ENCODE data around the gene MBP. TPM values are rescaled to one million over a fixed set of nuclear protein-coding genes. Genes with fewer than 3 reads are reported as not detected.

The MBP gene
- total RNA-seq, 2 donors from 2014 or later = 41.7 to 42.2 TPM

GRCh38 chr18:77062518-77063003 is 70.0 kb downstream of the MBP start:
- Histone ChIP-seq H3K9me3 (no peaks in the 10 kb centered on the region), H3K27me3 (replicated peaks; ENCODE audit: insufficient read depth) (no peaks in the 10 kb centered on the region)
- ATAC-seq (ENCODE audit: insufficient number of reproducible peaks, low FRiP score, low read depth) = no peak

DNA sequence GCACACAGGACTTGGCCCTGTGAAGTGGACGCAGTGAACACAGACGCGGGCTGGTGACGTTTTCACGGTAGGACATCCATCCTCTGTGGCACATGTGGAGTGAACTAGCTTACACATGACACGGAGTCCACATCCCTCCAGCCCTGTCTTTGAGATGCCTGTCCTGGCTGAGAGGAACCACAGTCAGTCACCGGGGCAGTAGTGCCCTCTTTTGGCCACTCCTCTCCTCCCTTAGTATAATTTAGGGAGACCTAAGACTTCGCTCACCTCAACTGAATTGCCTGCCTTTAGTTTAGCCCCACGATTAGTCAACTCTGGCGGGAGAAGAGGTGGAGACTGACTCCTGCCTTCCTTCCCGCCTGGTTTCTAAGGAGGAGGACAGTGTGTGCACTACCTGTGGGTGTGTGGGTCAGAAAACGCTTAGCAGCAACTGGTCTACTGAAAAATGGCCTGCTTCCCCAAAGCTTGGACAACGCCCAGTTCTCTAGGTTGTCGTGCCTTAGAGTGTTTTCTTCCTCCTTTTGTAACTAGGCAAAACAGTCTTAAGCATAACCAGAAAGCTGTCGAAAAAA is 70.6 kb downstream of the MBP start:
- peak overlapping the region in 1 of 2 donors; percentile 37 for H3K27ac ChIP-seq
- H3K4me1 ChIP-seq (ENCODE audit: control insufficient read depth in 1 of 2, low read depth in 2 of 2) = peaks cover 18 to 41% of the 10 kb centered on the region in 2 donors
- ATAC-seq (ENCODE audit: insufficient number of reproducible peaks, low FRiP score, low read depth) (no peak), DNase-seq (ENCODE audit: low spot score) (no peak)
- no peaks in the 10 kb centered on the region for H3K9me3 ChIP-seq
- no peak overlapping the region for H3K4me3 ChIP-seq
- no peaks in the 10 kb centered on the region for H3K27me3 ChIP-seq (replicated peaks; ENCODE audit: insufficient read depth)
- TF ChIP-seq CTCF (IDR thresholded peaks at IDR 0.05) = no peak
- H3K36me3 ChIP-seq = no peaks in the 10 kb centered on the region

More at GRCh38 chr18:77062518-77063003, 70.0 kb downstream of the MBP start:
- TF ChIP-seq CTCF (IDR thresholded peaks at IDR 0.05) = no peak
- Histone ChIP-seq H3K4me1 (ENCODE audit: control insufficient read depth in 1 of 2, low read depth in 2 of 2) (peaks cover 19 to 42% of the 10 kb centered on the region in 2 donors), H3K4me3 (no peak overlapping the region), H3K36me3 (no peaks in the 10 kb centered on the region), H3K27ac (peak overlapping the region in 1 of 2 donors; percentile 37)
- no peak for DNase-seq (ENCODE audit: low spot score)

DNA sequence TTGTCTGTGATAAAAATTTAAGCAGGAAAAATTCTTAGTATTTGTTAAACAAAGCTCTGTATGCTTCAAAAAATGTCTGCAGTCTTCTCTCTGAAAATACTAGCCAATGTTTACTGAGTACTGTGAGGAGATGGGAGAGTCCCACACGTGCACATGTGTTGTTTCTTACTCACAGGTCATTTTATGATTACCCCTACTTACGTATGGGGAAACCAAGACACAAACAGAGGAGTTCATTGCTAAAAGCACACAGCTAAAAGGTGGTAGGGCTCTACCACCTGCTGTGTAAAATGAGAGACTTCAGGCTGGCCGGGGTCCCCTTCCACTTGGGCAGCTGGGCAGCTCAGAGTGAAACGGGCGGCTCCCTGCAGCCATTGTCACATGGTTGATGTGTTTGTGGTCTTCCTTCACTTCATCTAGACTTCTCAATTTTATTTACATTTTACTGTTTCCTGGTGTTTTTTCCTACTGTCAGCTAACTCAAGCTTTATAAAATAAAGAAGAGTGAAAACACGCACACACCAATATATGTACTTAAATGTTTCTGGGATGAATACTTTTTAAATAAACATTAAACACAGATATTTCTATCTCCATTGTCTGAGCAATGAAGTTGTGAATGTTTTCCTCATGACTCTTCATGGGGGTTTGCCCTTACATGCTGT is 71.2 kb downstream of the MBP start:
- Histone ChIP-seq H3K4me1 (ENCODE audit: control insufficient read depth in 1 of 2, low read depth in 2 of 2) (peaks cover 14 to 41% of the 10 kb centered on the region in 2 donors), H3K36me3 (no peaks in the 10 kb centered on the region), H3K4me3 (no peak overlapping the region), H3K9me3 (no peaks in the 10 kb centered on the region), H3K27me3 (replicated peaks; ENCODE audit: insufficient read depth) (no peaks in the 10 kb centered on the region), H3K27ac (no peak overlapping the region)
- no peak for DNase-seq (ENCODE audit: low spot score)
- no peak for ATAC-seq (ENCODE audit: insufficient number of reproducible peaks, low FRiP score, low read depth)
- TF ChIP-seq CTCF (IDR thresholded peaks at IDR 0.05) = no peak

DNA sequence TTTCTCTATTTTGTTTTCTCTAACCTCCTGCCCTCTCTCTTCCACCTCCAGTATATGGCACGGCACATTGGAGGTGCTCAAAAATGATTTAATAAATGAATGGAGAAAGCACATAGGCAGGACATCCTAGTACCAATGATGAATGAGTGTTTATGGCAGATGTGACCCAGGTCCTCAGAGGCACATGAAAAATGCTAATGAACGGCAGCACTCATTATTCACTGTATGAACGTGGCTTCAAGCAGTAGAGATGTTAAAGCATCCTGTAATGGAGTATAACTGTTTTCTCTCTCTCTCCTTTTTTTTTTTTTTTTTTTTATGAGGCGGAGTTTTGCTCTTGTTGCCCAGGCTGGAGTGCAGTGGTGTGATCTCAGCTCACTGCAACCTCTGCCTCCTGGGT is 72.4 kb downstream of the MBP start:
- Histone ChIP-seq H3K9me3 (no peaks in the 10 kb centered on the region), H3K27me3 (replicated peaks; ENCODE audit: insufficient read depth) (no peaks in the 10 kb centered on the region), H3K4me1 (ENCODE audit: control insufficient read depth in 1 of 2, low read depth in 2 of 2) (peaks cover 15 to 43% of the 10 kb centered on the region in 2 donors), H3K4me3 (no peak overlapping the region), H3K36me3 (no peaks in the 10 kb centered on the region), H3K27ac (no peak overlapping the region)
- no peak for TF ChIP-seq CTCF (IDR thresholded peaks at IDR 0.05)
- DNase-seq (ENCODE audit: low spot score) (no peak), ATAC-seq (ENCODE audit: insufficient number of reproducible peaks, low FRiP score, low read depth) (no peak)

DNA sequence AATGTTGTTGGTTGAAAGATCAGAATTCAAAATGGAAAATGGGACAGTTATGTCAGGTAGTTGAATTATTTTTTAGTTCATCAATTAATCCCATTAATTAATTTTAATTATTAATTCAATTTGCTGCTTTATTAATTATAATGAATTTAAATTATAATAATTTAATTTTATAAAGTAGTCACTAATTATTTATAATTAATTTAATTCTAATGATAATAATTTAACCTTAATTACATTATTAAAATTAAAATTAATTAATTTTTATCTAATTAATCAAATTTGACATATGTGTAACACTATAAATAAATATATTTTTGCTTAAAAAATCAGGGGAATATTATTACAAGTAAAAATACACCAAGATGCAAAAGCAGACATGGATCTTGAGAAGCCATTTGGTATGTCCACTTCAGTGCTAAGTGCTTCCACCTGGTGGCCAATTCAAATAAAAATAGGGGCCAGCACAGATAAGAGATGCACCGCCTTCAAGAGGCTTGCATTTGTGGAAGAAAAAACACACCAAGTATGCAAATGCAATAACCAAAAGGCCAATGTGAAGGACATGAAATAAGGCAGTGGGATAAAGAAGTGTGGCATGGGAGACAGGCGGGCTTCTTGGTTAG is 73.2 kb downstream of the MBP start:
- no peak for DNase-seq (ENCODE audit: low spot score)
- TF ChIP-seq CTCF (IDR thresholded peaks at IDR 0.05) = peak; percentile 39
- Histone ChIP-seq H3K27me3 (replicated peaks; ENCODE audit: insufficient read depth) (no peaks in the 10 kb centered on the region), H3K9me3 (no peaks in the 10 kb centered on the region), H3K27ac (peak overlapping the region in 1 of 2 donors; percentile 31), H3K4me1 (ENCODE audit: control insufficient read depth in 1 of 2, low read depth in 2 of 2) (peaks cover 19 to 49% of the 10 kb centered on the region in 2 donors), H3K36me3 (no peaks in the 10 kb centered on the region), H3K4me3 (no peak overlapping the region)
- no peak for ATAC-seq (ENCODE audit: insufficient number of reproducible peaks, low FRiP score, low read depth)

All from thoracic aorta (tissue), 2 donors.